NCI-H146 (cell line): ENCODE measurements around the gene KRTAP12-3.
"Not testable (repeated sequence)": the region's sequence is repeated elsewhere in the genome, so short reads cannot be mapped to it uniquely, and the experiment has no call there.

Experiments
- DNase-seq: peaks from one replicate; lab custom pipeline; 2025; lab: John Stamatoyannopoulos, UW

The KRTAP12-3 gene

DNA sequence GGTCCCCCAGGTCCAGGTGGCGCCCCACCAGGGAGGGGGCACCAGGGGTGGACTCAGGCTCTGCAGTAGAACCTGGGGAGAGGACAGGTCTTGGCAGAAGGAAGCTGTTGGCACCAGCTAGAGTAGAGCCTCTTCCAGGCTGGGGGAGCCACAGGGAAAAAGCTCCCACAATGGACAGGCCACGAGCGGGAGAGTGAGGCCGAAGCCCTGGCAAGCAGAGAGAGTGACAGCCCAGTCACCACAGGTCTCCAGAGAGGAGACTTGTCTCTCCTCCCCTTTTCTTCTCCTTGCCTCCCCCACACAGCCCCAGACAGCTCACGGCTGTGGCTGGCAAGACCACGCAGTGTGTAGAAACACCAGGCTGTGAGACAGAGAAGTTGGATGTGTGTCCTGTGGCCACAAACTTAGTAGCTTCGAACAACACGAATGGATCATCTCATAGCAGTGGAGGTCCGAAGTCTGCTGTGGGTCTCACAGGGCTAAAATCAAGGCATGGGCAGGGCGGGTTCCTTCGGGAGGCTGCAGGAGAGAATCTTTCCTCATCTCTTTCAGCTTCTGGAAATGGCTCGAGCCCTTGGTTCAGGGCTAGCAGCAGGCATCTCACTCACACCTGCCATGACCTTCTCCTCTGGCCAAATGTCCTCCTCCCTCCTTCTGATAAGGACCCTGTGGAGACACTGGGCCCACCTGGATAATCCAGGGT is 6.6 kb upstream of the KRTAP12-3 start:
- no peak for DNase-seq

GRCh38 chr21:44653123-44653522 is 4.6 kb upstream of the KRTAP12-3 start:
- no peak for DNase-seq

DNA sequence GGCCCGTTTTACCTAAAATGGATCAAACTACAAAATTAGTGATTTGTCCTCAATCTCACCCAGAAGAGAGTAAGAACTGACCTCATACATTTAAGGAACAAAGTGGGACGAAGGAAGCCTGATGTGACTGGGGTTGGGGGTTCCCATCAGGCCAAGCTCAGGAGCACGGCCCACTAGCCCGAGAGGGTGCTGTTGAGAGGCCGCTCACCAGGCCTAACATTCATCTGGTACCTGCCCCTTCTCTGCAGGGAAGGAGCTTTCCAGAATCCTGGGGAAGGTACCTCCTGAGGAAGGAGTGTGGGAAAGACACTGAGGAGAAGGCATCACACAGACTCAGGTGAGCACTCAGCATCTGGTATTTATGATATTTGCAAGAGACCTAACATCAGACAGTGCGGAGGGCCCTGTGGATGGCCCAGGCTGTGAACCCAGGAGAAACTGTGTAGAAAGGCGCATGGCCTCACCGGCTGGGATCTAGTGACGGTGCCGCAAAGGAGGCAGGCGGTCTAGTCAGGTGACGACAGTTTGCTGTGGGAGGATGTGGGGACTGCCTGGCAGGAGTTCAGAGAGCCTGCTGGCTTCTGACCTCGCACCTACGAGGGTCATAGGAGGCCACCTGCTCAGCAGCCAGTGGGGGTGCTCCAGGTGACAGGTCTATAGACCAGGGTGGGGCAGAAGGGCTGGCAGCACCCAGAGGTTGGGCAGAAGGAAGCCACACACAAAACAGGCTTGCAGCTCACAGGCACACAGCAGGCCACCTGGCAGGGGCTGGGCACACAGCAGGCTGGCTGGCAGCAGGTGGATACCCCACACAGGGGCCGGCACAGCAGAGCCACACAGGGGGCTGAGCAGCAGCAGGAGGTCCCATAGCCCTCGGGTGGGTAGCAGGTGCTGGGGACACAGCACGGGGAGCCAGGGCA is 3.8 kb upstream of the KRTAP12-3 start:
- peak; percentile 67 for DNase-seq

GRCh38 chr21:44654576-44655175 is 3.1 kb upstream of the KRTAP12-3 start, which contains the start of gene KRTAP12-4:
TSS of gene KRTAP12-4 (minus strand) at chr21:44654659. CDS start at chr21:44654614, 45 bp downstream.
- no peak for DNase-seq

- DNase-seq: no peak
These were observed 864 bp upstream of the KRTAP12-3 start for GRCh38 chr21:44656868-44657267.

DNA sequence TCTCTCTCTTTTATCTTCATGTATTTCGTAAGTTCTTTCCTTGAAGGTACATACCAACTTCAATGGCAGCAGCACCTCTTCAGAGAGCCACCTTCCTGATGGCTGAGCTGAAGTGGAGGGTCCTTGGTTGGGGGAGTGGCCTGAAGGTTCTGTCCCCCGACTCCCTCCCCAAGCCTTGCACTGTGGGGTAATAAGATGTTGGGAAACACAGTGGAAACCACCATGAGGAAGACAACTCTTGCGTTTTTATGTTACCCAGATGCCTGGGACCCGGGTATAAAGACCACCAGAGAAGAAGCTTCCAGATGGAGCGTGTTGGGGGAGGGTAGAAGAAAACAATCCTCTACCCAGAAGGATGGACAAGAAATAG is 794 bp downstream of the KRTAP12-3 start:
- DNase-seq: no peak

DNA sequence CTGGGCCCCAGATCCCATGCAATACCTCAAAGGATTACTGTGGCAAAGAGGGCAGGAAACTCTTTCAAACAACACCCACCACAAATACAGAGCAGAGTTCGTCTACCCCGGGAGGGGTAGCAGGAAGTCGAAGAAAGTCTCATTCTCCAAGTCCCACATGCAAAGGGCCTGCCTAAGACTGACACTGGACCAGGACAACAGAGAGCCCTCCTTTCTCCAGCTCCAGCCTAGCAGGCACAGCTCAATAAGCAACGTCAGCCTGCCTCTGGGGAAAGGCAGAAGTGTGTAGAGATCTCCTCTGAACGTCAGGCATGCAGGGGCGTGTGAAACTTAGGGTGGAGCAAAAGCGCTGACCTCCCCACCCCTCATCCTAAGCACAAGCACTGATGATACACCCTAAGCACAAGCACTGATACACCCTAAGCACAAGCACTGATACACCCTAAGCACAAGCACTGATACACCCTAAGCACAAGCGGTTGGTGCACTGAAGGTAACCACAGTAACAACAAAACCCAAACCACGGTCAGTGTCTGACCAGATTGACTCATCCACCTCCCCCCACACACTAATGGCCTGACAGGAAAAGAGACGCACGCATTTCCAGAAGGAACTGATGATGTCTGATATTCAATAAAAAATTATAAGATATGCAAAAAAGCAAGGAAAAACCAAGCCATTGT is 1.3 kb downstream of the KRTAP12-3 start:
- no peak for DNase-seq

GRCh38 chr21:44661567-44661966 is 3.8 kb downstream of the KRTAP12-3 start:
- not testable (repeated sequence) for DNase-seq

DNA sequence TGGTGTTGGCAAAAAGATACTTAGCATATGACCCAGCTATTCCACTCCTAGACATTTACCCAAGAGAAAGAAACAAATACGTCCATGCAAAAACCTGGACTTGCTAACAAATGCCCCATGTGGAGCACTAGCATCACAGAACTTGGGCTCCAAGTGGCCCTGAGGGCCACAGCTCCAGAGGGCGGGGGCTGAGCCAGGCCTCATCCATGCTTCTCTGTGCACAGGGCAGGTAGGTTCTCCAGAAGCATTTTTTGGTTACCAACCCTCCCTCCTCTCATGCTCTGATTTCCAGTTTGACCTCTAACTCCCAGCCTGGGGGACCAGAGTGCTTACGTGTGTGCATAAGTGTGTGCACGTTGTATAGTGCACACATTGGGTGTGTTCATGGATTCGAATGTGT is 7.0 kb downstream of the KRTAP12-3 start:
- no peak for DNase-seq

DNA sequence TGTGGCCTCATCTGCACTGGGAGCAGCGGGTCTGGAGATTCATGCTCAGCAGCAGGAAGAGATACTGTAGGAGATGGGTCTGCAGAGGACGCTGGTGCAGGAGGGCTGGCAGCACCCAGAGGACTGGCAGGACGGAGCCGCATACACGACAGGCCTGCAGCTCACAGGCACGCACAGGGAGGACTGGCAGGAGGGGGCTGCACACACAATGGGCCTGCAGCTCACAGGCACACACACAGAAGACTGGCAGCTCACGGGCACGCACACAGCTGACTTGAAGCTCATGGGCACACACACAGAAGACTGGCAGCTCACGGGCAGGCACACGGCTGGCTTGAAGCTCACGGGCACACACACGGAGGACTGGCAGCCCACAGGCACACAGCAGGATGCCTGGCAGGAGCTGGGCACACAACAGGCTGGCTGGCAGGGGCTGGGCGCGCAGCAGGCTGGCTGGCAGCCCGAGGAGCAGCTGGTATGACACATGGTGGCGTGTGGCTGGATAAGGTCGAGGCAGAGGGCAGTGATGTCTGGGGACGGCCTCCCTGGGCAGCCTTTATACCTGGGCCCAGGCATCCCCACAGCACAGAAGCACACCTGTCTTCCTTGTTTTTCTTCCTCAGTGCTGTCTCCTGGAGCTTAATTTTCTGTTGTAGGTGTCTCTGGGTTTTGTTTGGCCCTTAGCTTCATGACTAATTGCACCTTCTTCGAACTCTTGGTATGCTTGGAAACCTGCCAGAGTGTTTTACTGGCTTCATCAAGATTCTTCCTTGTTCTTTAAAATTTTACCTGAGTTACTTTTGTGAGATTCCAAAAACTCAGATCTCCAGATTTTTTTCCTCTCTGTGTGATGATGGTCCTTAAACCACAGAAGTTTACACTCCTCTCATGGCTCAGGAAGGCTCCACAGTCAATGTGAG is 8.9 kb downstream of the KRTAP12-3 start, which contains the start of gene KRTAP12-2:
KRTAP12-2 (minus strand) TSS at position 527 of the 920 bp plus-strand sequence; CDS start at position 486, 41 bp downstream.
- DNase-seq: peak; percentile 22

GRCh38 chr21:44667612-44668011 is 9.9 kb downstream of the KRTAP12-3 start:
- DNase-seq: no peak

DNA sequence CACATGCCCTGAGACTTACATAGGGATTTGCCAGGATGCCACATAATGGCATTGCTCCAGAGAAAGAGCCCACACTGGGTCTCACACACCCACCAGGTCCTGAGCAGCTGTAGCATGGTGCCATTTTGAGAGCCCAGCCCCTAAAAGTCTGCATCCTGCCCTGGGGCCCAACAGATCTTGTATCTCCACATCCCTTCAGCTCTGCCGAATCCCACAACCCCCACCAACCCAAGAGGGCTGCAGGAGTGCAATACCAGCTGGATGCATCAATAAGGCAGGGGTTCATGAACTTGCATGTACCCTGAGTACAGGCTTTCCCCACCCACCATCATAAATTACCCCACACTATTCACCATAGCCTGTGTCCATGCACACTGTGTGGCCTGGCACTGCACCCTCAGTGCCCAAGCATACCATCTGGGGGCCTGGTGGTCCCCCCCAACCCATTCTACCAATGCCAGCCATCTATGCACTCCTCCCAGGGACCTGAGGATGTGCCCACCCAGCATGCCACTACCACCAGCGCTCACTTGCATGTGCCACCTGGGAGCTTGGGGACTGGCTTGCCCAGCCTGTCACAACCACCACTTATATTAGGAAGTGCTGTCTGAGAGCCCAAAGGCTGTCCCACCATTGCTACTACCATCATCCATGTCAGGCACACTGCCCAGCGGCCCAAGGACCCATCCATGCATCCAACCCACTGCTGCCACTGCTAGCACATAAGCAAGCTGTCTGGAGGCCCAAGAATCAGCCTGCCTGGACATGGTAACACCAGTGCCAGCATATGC is 13.1 kb downstream of the KRTAP12-3 start:
- no peak for DNase-seq

GRCh38 chr21:44671911-44672310 is 14.2 kb downstream of the KRTAP12-3 start:
- DNase-seq: no peak

DNA sequence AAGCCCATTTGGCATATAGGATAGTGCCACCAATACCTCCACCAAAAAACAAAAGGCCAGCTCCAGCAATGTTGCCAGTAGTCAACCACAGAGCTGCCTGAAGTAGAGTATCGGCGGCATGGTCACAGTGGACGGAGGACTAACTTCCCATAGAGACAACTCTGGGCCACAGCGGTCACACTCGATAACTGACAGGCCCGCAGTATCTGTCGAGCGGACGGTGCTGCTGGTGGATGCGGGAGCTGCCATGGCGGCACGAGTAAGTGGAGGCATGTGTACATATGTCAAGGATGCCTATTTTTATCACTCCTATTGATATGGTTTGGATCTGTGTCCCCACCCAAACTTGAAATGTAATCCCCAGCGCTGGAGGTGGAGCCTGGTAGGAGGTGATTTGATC is 20.1 kb downstream of the KRTAP12-3 start:
- no peak for DNase-seq

GRCh38 chr21:44681152-44681551 is 23.4 kb downstream of the KRTAP12-3 start:
- DNase-seq: no peak

- peak; percentile 91 for DNase-seq
These were observed 24.3 kb downstream of the KRTAP12-3 start, which contains the start of gene KRTAP12-1 for GRCh38 chr21:44681861-44682579. TSS of gene KRTAP12-1 (minus strand) at chr21:44682163. CDS start at chr21:44682123, 40 bp downstream.

DNA sequence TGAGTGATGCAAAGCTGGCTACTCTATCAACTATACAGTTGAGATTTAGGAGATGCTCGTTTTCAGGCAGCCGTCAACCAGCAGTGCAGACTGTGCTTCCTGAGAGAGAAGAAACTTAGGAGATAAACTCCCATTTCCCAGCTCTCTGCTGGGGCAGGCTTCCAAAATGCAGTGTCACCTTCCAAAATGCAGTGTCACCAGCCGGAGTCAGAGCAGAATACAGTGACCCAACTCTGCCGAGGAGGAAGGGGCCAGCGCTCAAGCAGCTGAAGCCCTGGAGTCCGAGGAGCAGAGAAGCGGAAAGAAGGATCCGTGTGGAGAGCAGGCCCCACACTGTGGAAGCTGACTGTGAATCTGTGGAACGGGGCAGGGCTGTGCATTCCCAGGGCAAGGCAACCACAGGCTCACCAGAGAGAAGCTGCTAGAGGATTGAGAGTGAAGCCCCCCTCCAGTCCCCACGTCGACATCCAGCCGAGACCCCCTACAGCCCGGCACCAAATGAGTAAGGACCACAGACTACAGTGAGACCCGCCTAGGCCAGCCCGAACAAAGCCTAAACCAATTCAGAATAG is 24.9 kb downstream of the KRTAP12-3 start:
- DNase-seq: no peak

DNA sequence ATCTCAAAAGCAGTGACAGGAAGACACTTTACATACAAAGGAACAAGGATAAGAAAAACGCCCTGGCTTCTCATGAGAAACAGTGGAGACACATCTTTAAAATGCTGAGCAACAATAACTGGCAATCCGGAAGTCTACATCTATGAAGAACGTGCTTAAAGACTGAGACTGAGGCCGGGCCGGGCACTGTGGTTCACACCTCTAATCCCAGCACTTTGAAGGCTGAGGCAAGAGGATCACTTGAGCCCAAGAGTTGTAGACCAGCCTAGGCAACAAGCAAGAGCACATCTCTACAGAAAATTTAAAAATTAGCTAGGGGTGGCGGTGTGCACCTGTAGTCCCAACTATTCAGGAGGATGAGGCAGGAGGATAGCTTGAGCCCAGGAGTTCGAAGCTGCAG is 26.3 kb downstream of the KRTAP12-3 start:
- DNase-seq: no peak

DNA sequence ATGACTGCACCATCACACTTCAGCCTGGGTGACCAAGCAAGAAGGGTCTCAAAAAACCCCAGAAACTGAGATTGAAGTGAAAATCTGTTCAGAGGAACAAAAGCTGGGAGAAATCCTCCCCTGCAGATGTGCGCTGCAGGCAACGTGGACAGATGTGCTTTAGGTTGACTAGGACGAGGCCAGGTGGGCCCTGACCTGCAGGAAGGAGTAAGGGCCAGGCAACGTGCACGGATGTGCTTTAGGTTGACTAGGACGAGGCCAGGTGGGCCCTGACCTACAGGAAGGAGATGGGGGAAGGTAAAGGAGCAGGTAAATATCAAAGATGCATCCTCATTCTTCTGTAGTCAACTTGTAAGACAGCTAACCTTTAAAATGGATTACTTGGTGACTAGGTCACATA is 26.8 kb downstream of the KRTAP12-3 start:
- DNase-seq: no peak
